ENCODE results near the gene FABP7. TPM values are rescaled to one million over a fixed set of nuclear protein-coding genes. Genes with fewer than 3 reads are reported as not detected.

Gene FABP7
- total RNA-seq, 1 donor from 2014 or later: not detected

DNA sequence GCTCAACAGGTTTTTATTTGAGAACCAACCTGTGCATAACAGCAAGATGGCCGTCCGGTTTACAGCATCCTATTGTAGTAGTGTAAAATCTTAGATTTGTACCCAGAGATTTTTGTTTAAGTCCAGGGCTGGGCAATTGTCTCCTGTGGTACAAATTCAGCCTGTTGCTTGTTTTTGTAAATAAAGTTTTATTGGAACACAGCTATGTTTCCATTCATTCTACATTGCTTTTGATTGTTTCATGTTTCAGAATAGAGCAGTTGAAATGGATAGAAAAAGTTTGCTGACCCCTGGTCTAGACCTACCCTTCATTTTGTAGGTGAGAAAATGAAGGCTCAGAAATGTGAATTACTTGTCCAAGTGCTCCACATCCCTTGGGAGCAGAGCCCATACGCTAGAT is 18.0 kb downstream of the FABP7 start:
- no peak for DNase-seq (ENCODE audit: low read depth in 2 of 2)

DNA sequence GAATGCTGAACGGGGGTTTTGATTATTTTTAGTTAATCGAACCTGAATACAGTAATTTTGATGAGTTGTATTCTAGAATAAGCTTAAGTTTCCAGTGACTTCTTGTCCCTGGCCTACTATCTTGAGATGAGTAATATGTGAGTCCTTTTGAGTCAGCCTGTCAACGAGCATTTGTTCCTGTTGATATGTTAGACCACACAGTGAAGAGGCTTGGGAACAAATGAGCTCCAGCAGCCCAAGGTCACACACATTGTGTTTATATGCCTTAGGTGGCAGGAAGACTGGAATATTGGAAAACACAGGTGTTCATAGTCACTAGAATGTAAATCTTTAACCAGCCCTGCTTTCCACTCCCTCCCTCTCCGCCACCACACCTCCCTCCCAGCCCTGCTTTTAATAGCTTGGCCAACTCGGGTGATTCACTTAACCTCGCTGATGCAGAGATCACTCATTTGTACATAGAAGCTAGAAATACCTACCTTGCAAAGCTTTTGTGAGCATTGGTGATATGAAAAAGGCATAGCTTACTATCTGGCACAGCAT is 18.7 kb downstream of the FABP7 start:
- DNase-seq (ENCODE audit: low read depth in 2 of 2): peak in 1 of 2 donors; percentile 62

DNA sequence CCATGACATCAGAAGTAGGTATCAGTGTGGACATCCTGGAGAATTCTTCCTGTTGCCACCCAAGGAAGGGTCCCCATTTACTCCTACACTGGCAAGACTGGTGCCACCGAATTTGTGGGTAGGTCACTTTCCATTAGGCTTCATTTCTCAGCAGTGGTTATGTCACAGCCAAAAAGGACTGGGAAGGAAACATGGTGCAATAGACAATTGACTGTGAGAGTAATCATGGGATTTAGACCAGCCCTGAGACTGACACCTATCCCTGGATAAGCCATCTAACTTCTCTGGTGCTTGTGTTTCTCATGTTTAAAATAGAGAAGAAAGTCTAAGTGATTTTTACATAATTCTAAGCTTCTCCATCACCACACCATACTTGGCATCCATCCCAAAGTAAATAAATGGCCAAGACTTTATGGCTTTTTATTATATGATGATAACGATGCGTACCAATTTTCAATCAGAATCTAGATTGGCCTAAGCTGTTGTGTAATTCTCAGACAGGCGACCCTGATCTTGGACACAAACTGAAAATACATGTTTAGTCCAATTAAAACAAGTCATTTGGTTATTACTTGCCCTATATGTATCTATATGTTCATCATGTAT is 19.7 kb downstream of the FABP7 start:
- no peak for DNase-seq (ENCODE audit: low read depth in 2 of 2)

DNA sequence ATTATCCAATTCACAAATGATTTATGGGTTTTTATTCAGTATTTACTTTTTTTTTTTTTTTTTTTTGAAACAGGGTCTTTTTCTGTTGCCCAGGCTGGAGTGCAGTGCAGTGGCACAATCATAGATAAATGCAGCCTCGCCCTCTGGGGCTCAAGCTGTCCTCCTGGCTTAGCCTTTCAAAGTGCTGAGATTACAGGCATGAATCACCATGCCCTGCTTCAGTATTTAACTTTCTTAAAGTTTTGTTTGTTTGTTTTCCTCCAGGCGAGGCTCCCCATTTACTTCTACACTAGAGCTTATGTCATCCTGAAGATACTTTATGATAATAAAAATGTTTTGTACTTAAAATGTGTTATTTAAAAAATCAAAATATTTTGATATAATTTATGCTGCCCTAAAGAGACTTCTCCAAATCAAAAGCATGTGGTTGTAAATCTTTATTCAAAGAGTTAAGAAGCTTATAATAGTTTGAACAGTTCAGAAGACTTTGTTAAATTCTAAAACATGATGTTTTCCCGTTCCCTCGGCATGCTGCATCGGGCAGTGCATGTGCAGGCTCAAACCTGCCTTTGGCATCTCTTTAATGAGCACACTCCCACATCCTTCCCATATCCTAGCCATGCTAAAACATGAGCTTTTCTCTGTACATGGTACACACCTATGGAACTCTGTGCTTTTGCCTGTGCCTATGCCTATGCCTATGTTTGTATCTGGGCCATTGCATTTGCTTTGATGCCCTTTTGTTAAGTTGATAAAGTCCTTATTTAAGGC is 20.6 kb downstream of the FABP7 start:
- no peak for DNase-seq (ENCODE audit: low read depth in 2 of 2)

DNA sequence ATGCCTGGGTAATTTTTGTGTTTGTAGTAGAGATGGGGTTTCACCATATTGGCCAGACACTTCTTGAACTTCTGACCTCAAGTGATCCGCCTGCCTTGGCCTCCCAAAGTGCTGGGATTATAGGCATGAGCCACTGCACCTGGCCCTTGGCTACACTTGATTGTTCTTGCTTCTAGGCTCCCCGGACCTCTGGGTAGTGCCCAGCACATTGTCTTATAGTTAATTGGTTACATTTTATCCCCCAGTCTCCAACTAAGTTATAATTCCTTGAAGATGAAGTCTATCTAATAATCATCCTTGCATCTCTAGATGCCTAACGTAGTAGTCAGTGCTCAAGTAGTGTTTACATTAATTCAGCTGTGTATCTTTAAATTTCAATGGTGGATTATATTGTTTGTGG is 21.4 kb downstream of the FABP7 start:
- DNase-seq (ENCODE audit: low read depth in 2 of 2): no peak

DNA sequence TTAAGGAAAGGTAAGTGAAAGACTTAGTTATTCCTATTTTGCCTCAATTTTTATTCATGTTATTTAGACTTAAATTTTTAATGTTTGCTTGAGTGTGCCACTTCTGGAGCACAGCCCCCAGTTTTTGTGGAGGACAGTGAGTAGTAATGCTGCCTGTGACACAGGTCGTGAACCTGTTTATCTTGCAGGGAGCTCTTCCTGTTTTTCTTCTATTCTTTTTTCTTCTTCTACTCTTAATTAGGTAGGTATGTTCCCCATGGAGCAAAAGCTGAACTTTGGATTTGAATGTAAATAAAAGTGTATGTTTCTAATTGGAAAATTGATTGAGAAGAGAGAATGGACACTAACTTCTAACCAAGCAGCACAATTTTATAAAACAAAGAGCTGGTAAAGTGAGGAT is 21.9 kb downstream of the FABP7 start:
- DNase-seq (ENCODE audit: low read depth in 2 of 2): no peak

DNA sequence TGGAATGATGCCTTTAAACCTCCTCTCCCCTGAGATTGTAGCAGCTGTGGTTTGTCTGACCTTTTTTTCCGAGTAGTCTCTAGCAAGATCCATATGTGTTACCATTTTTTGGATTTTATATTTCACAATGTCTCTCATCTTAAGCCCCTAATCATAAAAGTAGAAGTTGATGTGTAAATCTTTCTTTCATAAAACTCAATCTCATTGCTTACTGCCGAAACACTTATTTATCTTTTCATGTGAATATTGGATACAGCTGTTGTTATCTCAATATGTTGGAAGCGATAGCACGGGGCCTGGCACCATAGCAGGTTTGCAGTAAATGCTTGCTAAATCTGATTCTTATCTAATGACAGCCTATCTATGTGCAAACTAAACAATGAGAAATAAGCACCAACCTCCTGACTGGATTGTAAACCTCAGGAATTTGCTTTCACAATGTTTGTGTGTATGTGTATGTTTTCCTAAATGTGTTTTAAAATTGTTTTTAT is 23.7 kb downstream of the FABP7 start:
- no peak for DNase-seq (ENCODE audit: low read depth in 2 of 2)

DNA sequence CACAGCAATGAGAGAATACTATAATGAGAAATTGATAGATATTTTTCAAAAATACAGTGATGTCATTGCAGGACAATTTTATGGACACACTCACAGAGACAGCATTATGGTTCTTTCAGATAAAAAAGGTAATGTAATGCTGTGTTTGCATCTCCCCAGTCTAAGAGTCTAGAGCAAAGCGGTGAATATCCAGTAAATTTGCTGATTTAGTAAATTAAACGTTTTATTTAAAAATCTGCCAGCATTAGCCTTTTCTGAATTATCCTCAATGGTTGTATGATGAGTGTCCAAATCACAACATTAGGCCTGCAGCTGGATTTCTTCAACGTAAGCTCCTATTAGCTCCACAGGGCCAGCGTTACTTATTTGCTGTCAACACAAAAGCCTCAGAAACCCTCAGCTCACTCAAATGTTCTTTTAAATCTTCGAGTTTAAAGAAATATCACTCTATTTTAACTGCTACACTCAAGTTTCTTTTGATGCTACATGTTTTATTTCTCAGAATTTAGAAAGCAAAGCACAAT is 25.5 kb downstream of the FABP7 start:
- no peak for DNase-seq (ENCODE audit: low read depth in 2 of 2)

DNA sequence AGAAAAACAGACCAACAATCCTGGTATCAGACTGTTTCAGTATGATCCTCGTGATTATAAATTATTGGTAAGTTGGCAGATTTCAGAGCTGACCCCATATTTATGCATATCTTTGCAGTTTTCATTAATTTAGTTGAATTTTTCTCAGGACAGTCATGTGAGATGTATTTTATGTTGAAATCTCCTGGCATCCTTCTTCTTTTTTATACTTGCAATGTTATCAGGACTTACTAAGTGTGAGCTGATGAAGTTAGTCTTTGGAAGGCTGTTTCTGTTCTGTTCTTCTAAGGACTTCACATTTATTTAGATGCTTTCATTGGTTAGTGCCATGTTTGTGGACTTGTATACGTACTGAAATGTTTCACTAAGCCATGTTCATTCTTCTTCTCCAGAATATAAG is 26.8 kb downstream of the FABP7 start:
- no peak for DNase-seq (ENCODE audit: low read depth in 2 of 2)

DNA sequence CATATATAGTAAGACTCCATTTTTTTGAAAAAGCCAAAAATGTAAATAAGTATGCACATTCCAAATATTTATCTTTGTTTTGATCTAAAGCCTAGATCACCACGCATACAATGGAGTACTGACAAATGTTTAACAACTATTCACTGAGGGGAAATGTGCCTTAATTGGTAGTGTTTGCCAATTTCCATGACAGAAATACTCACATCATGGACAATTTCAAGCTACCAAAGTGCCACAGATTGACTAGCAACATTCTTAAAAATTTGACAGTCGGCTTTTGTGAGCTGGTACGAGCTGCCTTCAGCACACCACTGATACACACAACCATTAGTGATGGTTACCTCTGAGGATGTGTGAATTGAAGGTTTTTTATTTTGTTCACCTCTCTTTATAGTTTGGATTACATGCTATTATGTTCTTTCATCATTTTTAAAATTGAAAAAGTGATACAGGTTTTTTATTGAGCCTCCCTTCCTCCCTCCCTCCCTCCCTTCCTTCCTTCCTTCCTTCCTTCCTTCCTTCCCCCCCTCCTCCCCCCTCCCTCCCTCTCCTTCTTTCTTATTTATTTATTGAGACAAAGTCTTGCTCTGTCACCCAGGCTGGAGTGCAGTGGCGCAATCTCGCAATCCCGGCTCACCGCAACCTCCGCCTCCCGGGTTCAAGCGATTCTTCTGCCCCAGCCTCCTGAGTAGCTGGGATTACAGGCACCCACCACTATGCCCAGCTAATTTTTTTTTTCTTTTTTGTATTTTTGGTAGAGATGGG is 28.8 kb downstream of the FABP7 start:
- no peak for DNase-seq (ENCODE audit: low read depth in 2 of 2)

DNA sequence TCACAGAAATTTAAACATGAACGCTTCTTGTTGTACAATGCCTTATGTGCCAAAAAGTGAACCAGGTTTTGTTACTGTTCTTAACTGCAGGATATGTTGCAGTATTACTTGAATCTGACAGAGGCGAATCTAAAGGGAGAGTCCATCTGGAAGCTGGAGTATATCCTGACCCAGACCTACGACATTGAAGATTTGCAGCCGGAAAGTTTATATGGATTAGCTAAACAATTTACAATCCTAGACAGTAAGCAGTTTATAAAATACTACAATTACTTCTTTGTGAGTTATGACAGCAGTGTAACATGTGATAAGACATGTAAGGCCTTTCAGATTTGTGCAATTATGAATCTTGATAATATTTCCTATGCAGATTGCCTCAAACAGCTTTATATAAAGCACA is 29.5 kb downstream of the FABP7 start:
- DNase-seq (ENCODE audit: low read depth in 2 of 2): no peak

DNA sequence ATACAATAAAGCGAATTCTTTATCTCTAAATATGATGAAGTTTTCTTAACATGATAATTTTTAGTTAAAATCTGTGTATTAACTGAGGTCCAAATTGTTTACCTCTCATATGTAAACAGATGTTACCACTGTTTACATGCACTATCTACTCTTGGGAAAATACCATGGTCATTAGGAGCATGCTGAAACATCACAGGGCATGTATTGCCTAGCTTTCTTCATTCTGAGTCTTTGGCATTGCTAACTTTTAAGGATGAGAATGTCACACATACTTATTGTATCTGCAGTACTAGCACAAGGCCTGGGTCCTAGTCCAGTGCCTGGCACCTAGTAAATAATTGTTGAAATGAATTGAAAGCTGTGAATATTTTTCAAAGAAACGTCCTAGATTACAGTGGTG is 30.2 kb downstream of the FABP7 start:
- DNase-seq (ENCODE audit: low read depth in 2 of 2): no peak

DNA sequence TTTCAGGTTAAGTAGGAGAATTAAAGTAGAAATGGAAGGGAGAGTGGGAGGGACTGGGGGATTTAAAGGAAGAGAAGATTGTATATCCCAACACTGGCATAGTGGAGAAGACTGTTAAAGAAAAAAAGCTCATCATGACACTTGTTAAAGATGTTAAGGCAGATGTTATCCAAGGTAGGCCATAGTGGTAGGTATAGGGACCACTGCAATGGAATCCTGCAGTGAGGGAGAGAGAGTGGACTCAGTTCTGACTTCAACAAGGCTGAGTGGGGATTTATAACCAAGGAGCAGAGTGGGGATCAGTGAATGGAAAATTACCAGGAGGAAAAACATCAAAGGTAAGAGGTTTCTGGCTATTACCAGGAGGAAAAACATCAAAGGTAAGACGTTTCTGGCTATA is 30.7 kb downstream of the FABP7 start:
- no peak for DNase-seq (ENCODE audit: low read depth in 2 of 2)

DNA sequence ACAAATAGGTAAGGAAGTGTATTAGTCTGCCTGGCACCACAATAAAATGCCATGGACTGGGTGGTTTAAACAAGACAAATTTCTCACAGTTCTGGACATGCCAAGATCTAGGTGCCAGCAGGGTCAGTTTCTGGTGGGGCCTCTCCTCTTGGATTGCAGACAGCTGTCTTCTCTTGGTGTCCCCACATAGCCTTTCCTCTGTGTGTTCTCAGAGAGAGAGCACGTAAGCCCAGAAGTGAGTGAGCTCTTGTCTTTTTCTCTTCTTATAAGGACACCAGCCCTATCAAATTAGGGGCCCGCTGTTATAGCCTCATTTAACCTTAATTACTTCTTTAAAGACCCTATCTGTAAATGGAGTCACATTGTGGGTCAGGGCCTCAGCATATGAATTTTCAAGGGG is 37.8 kb downstream of the FABP7 start:
- DNase-seq (ENCODE audit: low read depth in 2 of 2): no peak

DNA sequence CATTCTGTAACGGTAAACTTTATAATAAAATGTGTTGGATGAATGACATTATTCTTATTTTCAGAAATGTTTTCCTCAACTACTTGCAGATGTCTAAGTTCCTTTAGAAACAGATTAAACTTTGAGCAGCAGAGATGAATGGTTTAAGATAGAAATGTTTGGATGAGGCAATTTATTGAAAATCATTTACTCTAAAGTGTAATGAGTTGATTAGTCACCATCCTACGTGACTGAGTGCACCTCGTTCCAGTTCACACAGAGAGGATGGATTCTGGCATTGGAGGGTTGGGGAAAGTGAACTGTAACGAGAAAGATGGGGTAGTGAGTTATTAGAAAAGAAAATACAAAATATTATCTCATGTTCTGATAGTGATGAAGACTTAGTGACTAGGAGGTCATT is 38.2 kb downstream of the FABP7 start:
- DNase-seq (ENCODE audit: low read depth in 2 of 2): no peak

DNA sequence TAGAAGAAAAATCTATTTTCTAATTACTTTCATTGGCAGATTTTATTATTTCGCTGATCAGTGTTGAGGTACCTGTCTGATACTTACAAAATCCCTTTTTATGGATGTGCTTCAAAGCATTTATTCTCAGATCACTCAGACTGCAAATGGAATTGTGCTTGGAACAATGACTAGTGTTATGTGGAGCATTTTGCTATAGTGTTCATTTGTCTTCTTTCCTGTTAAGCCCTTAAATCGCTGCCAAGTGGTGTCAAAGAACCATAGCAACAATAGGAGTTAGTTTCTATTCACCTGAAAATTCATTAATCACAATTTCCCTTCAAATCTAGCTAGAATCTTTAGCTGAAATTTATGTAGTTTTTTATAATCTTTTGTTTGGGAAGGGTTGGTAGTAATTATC is 39.4 kb downstream of the FABP7 start:
- peak in 1 of 2 donors; percentile 54 for DNase-seq (ENCODE audit: low read depth in 2 of 2)

DNA sequence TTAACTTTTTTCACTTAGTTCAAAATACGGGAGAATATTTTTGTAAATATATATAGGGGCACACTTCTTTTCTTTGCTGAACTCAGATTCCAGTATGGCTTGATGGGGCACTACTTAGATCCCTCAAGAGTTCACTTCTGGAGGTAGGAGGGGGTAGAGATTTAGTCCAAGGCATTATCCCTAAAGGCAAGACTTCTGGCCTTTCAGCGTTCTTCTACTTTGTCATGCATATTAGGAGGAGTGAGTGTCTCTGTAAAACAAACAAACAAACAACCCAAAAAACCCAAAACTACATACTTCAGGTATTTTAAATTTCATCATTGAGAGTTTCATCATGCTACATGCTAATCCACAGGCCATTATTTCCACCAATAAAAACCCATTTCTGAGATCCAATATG is 41.6 kb downstream of the FABP7 start:
- no peak for DNase-seq (ENCODE audit: low read depth in 2 of 2)

DNA sequence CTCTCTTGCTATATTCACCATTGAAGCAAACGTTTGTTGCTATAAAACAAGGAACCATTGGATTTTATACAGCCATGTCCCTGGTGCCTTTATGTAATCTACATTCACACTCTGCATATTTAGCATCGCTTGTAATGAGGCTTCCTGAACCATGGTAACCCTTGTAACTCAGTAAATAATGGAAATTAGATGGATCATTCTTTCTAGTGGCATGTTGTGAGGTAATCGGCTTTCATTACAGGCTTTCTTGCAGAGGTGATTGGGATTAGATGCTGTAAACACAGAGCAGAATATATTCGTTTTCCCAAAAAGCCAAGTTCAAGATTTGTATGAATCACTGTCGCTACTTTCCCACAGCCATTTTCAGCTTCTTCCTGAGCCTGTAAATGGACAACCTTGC is 45.6 kb downstream of the FABP7 start:
- DNase-seq (ENCODE audit: low read depth in 2 of 2): no peak

DNA sequence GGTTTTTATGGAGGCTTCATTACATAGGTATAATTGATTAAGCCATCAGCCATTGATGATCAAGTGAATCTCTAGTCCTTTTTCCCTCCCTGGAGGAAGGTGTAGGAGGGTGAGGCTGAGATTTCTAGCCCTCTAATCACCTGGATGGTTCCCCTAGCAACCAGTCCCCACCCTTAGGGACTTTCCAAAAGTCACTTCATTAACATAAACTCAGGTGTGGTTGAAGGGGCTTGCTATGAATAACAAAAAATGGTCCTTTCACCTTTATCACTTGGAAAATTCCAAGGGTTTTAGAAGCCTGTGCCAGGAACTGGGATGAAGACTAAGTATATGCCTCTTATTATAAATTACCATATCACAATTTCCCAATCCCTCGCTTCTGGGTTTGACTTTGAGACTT is 49.9 kb downstream of the FABP7 start:
- no peak for DNase-seq (ENCODE audit: low read depth in 2 of 2)

DNA sequence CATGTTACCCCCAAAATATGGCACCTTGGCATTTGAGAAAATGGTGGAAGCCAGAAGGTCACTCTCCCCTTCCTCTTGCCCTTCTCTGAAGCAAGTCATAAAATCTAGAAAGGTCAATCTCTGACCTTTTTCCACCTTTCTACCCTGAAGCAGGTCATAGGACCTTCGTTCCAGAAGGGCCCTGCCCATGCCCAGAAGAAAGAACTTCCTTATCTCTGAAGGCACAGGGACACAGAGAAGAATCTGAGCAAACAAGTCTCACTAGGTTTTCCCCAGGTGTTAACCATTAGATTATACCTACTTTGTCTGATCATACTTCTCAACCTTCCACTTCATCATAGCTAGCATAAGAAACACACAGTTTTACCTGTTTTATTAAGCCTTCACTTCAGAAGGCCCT is 52.0 kb downstream of the FABP7 start:
- DNase-seq (ENCODE audit: low read depth in 2 of 2): no peak

DNA sequence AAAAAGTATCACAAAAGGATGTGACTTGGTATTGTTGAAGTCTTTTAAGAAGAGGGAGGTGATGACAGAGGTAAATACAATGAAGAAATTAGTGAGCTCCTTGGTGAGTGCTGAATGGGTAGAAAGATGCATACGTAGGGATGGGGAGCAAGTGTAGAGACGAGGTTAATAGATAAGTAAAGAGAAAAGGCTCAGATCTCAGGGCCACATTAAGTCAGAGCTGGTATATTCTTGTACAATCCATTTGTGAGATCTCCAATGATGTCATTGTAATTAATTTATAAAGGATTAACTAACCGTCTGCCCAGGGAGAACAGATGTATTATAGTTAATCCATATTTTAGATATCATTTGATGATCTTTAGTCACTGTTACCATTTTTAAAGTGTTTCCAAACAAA is 52.9 kb downstream of the FABP7 start:
- DNase-seq (ENCODE audit: low read depth in 2 of 2): no peak

DNA sequence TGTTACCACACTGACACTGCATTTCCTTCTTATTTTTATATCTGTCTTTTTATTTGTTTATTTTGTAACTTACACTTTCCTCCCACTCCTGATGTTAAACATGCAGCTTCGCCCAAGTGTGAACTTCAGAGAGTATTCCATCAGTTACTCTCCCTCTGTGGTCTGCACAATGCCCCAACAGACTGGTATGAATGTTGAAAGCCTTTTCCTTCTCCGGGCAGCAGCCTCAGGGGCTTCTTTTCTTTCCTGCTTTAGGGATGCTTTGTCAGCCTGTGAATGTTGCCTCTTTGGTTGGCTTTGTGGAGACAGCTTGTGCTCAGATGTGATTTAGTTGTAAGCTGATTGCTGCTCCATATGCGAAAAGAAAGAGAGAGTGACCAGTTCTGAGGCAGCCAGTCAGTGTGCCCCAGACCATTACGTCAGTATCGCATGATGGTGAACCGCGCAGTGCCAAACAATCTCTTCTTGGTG is 53.5 kb downstream of the FABP7 start:
- DNase-seq (ENCODE audit: low read depth in 2 of 2): no peak

All from lung microvascular endothelial cell (primary cell).